CD4-positive, alpha-beta T cell treated with Interferon gamma for 1 hour (primary cell): Measurements from ENCODE around the gene LENG1.

ENCODE experiments used
- DNase-seq: peaks from one replicate; pipeline ENCODE4 v3.0.0-alpha.2; 2020

LENG1 gene

DNA sequence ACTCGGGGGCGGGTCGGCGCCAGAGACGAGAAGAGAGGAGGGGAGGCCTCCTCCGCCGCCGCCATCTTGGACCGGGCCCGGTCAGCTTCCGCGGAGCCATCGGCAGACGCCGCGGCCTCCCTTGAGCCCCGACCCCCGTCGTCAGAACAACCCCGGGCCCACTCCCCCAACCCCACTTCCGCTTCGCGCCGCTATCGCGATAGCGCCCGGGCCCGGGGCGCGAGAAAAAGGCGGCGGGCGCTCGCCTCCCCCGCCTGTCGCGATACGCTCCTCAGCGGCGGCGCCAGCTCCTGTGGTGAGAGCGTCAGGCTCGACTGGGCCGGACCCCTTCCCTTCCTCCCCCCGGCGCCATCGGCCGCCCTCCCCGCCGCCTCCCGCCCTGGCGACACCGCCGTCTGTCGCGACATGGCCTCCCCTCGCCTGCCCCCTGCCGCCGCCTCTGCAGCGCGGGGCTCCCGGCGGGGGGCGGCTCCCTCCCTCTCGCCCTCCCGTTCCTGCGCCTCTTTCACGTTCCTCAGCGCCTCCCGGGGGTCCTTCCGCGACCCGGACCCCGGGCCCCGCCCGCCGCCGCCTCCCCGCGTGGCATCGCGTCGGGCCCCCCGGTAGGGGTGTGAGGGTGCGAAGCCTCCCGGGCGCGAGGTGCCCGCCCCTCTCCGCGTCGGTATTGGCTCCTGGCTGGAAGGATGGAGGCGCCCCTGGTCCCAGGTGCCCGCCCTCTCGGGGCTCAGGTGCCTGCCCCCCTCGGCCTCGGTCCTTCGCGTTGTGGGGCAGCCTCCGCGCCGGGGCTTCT is 21.6 kb downstream of the LENG1 start, which contains the start of gene CNOT3:
Gene CNOT3 (plus strand): TSS at position 64 of the 790 bp plus-strand sequence. CDS start 5,217 bp downstream, outside the sequence.
- no peak for DNase-seq

DNA sequence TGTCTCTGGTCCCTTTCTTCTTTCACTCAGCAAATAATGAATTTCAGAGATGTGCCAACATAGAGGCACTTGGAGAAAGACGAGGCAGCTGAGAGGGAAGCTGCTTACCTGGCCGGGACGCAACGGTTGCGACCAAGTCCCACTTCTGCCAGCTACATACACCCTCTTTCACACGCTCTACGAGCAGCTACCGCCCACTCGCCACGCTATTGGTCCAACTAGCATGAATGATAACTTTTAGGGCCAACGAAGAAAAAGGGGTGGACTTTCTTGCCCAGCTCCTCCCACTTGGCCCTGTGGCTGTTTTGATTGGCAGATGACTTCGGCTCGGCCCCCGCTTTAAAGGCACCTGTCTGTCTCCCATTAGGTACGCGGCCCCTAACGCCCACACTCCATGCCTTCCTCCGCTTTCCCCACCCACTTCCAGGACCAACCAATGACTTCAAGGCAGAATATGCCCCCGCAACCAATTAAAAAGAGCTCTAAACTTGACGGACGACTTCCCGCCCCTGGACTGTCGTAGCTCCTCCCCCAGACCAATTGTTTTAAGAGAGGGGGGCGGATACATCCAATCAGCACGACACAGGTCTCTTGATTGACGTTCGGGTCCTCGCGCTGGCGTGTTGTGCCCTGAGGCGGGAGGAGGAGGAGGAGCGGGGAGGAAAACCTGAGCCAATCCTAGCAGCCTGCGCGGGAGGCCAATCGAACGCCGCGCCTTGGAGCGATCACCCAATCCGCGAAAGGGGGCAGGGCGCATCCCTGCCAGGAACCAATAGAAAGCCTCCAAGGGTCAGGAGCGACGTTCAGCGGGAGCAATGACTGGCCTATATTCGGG is 22.4 kb downstream of the LENG1 start:
- peak; percentile 100 for DNase-seq

DNA sequence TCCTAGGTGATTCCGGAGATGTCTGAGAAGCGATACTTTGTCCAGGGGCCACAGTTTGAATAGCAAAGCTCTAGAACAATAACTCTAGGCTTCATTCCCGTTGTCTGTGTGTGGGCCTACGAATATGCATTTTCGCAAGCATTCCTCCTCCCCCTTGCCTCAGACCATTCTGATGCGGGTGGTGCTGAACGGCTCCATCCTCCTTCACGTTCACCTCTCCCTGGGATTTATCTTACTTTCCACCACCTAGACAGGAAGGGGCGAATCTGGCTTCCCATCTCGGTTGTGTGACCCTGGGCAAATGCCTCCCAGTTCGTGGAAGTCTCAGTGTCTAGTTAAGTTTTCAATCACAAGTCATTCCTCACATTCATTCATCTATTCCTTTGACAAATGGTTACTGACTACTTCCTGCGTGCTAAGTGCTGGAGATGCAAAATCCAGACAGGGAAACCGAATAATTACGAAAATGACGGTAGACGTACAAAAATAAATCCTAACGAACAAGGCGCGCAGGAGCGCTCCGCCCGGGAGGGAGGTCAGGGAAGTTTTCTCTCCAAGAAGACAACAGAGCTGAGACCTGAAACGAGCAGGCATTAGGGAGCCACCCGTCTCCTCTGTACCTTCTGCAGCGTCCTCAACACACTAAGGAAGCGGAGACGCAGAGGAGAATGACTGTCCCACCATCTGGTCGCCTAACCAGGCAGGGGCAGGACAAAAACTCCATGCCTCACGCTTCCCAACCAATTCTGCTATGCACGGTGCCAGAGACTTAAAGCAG is 23.2 kb downstream of the LENG1 start:
- DNase-seq, result no peak

DNA sequence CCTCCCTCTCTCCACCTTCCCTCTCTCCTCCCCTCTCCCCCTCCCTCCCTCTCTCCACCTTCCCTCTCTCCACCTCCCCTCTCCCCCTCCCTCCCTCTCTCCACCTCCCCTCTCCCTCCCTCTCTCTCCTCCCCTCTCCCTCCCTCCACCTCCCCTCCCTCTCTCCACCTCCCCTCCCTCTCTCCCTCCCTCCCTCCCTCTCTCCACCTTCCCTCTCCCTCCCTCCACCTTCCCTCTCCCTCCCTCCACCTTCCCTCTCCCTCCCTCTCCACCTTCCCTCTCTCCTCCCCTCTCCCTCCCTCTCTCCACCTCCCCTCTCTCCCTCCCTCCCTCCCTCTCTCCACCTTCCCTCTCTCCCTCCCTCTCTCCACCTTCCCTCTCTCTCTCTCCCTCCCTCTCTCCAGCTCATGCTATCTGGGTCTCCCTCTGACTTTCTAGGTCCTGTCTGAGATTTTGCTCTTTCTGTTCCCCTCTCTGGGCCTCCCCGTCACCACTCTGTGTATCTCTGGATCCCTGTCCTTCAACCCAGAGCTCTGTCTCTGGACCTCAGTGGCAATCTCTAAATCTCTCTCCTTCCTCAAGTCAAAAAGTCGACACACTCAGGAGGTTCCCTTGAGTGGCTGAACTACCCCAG is 25.4 kb downstream of the LENG1 start:
- DNase-seq, result no peak

- no peak for DNase-seq
Measured at GRCh38 chr19:54133312-54133956, 26.1 kb downstream of the LENG1 start.

DNA sequence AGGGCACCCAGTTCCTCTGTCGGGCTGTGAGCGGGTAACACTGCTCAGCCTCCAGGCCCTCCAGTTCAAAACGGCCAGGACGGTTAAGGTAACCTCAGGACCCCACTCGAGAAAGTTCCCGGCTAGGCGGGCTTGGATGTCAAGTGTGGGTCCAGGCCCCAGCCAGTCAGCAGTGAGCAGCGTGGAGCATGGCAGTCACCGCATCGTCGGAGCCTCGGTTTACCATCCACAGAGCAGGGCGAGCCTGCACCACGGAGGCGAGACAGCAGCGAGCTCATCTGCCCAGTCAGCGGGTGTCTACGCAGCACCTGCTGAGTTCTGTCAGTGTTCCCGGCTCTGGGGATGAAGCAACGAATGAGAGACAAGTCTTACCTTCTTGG is 29.9 kb downstream of the LENG1 start:
- no peak for DNase-seq

DNA sequence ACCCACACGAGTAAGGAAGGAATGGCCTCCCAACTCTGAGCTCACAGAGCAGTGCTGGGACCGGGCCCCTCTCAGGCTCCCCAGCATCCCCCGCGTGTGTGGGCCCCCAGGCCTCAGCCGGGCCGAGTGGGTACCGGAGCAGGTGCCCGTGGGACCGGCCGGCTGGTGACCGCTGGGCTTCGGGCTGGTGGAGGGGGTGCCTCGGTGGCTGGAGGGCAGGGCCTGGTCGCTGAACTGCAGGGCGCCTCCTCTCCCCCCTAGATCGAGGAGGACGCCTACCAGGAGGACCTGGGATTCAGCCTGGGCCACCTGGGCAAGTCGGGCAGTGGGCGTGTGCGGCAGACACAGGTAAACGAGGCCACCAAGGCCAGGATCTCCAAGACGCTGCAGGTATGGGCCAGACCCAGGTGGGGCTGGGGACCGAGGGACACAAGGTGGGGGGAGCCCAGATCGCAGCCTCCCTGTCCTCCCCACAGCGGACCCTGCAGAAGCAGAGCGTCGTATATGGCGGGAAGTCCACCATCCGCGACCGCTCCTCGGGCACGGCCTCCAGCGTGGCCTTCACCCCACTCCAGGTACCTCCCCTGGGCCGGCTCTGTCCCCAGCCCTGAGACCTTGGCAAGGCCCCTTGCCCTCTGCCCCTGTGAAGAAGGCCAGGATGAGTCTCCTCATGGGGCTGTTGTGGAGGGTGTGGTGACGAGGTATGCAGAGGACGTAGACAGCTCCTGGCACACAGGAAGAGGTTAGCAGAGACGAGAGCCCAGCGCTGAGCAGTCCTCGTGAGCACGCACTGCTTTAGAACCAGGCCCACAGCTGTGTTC is 30.5 kb downstream of the LENG1 start:
- DNase-seq, result no peak

DNA sequence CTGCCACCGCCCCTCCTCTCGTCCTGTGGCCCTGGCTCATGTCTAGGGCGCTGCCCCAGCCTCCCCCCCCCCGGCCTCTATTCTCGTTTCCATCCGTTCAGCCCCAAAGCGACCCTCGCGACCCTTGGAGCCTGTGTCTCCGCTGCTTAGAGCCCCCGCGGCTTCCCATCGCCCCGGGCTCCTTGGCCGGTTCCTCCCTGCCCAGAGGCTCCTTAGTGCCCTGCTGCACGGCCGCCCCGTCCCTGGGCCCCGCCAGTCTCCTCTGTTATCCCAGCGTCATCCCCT is 31.1 kb downstream of the LENG1 start:
- no peak for DNase-seq

DNA sequence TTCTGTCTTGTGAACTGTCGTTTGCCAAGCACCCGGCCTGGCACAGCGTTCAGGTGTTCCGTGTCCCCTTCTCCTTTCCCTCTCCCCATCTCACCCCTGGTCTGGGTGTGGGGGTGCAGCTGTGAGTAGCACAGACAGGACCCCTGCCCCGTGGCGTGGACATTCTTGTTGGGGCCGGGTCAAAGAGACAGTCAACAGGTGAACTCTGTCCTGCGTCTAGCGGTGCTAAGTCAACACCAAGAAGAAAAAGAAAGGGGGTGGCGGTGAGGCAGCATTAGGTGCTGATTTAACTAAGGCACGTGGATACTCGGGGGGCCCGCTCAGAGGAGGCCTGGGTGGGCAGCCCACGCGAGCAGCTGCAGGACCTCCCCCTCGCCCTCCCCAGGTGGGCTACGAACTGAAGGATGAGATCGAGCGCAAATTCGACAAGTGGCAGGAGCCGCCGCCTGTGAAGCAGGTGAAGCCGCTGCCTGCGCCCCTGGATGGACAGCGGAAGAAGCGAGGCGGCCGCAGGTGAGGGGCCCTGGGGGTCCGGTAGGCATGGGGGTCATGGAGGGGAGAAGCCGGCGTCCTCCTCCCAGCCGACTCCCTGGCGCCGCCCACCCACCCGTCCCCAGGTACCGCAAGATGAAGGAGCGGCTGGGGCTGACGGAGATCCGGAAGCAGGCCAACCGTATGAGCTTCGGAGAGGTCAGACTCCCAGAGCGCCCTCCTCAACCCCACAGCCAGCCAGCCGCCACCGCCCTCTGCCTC is 31.7 kb downstream of the LENG1 start:
- no peak for DNase-seq

DNA sequence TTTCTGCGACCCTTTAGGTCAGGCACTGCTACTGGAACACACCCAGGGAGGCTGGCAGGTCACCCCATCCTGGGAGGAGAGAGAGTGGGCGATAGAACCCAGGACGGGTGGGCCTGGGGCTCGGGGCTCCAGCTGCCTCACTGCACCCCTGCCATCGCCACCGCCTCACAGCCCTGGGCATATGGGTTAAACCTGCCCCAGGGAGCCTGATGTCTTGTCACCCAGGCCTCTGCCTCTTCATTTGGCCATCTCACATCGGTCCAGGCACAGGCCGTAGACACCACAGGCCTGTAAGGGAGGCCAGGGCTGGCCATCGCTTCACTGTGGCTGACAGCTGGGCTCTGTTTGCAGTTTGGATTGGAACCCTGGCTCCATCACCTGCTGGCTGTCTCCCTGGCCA is 33.8 kb downstream of the LENG1 start:
- no peak for DNase-seq

DNA sequence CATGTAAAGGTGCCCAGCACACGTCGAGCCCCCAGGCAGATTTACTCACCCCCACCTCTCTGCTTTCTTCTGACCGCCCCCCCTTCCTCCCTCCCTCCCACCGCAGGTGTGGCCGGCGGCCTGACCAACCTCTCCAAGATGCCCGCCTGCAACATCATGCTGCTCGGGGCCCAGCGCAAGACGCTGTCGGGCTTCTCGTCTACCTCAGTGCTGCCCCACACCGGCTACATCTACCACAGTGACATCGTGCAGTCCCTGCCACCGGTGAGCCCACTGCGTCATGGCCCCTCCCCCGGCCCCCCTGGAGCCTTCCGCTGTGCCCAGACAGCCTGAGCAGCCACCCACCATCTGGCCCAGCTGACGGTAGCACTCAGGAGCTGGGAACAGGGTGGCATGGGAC is 35.1 kb downstream of the LENG1 start:
- no peak for DNase-seq

GRCh38 chr19:54123682-54124081 is 35.8 kb downstream of the LENG1 start:
- DNase-seq, result no peak

DNA sequence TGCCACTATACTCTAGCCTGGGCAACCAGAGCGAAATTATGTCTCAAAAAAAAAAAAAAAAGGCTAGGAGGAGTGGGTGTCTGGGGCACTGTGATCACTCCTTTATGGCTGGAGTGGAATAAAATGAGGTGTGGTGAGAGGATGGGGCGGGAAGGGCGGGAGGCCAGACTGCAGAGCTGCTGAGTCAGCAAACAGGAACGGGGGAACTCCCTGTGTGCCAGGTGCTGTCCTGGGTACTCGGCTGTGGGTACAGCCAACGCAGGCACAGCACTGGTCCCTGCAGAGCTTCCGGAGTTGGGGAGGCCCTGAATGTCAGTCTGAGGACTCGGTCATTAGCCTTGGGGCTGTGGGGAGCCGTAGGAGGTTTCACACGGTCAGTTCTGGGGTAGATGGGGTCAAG is 38.3 kb downstream of the LENG1 start:
- DNase-seq, result no peak

DNA sequence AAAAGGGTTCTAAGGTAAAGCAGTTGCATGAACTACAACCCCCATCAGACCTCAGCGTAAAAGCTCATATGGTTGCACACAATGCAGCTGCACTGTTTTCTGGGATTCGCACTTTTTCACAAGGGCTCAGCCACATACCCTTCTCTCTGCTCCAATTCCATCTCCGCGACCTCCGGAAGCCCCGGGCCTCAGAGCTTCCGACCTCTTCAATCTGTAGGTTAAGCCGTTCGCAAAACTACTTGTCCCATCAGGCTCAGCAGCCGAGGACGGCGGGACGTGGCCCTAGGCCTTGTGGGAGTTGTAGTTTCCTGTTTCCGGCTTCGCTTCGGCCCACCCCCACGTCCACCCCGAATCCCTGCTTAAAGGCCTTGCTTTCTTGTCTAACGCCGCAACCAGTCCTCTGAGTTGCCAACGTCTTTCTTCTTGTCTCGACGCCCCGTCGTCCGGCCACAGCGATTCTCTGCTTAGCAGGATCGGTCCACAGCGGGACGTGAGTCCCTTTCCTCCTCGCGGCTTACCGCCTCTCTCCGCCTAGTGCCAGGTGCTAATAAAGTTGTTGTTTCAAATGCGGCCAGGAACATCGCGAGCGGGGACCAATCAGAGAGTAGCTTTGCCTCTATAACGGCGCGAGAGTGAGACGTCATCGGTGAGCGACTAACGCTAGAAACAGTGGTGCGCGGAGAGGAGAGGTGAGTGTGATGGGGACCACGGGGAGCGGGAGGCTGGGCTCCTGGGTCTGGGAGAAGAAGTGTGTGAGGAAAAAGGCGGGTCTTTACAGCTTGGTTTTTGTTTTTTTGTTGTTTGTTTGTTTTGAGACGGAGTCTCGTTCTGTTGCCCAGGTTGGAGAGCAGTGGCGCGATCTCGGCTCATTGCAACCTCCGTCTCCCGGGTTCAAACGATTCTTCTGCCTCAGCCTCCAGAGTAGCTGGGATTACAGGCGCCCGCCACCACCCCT is 44.1 kb downstream of the LENG1 start, which contains the start of the genes PRPF31 and TFPT:
Gene PRPF31 (plus strand): TSS at position 646 of the 955 bp plus-strand sequence. CDS start 2,525 bp downstream, outside the sequence.
Gene TFPT (minus strand): TSS at position 549 of the 955 bp plus-strand sequence. CDS start 388 bp downstream, at position 161.
- peak; percentile 93 for DNase-seq

- no peak for DNase-seq
Measured at GRCh38 chr19:54114340-54115108, 45.0 kb downstream of the LENG1 start.

DNA sequence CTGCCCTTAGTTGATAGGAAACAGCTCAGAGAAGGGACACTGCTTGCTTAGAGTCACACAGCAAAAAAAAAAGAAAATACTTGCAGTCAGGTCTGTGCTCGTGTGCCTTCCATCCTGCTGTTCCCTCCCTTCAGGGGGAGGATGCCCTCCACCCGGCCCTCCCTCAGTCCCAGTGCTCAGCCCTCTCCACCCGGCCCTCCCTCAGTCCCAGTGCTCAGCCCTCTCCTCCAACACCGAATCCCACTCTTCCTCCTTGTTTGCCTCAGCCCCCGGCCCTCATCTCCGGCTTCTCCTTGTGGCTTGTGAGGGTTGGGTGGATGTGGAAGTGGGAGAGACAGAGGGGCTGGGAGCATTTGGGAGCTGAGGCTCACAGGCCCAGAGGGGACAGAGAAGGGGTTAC is 49.9 kb downstream of the LENG1 start:
- no peak for DNase-seq

DNA sequence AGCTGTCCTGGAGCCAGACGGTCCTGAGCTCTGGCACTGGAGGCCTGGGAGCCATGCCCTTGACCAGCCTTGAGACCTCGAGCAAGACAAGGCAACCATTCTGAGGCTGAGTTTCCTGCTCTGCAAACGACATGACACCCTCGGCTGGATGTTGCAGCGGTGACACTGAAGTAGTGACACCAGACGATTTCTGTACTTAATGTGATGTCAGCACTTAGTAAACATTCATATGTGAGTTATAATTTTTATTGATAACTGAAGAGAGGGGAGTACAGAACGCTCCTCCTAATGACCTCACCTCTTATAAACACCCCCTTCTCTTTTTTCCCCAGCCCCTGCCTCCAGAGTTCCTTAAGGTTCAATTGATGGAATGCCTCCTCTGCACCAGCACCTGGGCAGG is 51.0 kb downstream of the LENG1 start:
- no peak for DNase-seq

DNA sequence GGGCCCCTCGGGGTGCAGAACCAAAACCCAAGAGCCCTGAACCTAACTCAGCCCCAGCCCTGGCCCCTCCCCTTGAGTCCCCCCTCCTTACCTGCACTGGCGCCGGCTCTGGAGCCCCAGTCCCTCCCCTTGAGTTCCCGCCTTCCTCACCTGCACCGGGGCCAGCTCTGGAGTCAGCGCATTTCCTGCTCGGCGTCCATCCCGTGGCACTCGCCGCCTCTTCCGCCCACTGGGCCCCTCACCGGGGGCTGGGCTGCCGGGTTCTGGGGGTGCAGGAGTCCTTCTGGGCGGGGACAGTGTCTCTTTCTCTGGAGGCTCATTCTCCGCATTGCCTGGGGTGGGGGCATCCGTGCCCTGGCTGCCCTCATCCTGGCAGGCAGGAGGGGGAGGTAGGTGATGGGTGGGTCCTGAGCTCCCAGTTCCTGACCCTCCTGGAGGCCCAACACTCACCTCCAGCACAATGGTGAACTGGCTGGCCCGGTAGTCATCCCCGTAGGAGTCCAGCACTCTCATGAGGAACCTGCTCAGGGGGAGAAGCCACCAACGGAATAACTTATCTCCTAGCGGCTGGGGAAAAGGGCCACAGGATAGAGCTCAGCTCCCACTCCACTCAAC is 51.5 kb downstream of the LENG1 start:
- DNase-seq, result no peak
